Endothelial cell of umbilical vein (primary cell): ENCODE data around the gene MED26. TPM values are rescaled to one million over a fixed set of nuclear protein-coding genes. Genes with fewer than 3 reads are reported as not detected.

ENCODE experiments used
- BruUV-seq: library from RNA; stranded (reverse); fragments of 400-500 nt; replicated peaks from 2 replicates; lab custom pipeline; 2021; lab: Mats Ljungman, UMichigan
- CTCF ChIA-PET: fragments of 300-600, 350-600 bp; sonication (Branson Sonifier 250); formaldehyde crosslinking; loops from one replicate; lab custom pipeline; 2021; ENCODE audit warnings: antibody characterized with exemption, inconsistent platforms; lab: Charles Lee
- POLR2A ChIA-PET: fragments of 300-600, 350-600 bp; sonication (Branson Sonifier 250); formaldehyde crosslinking; loops from one replicate; lab custom pipeline; 2021; ENCODE audit warnings: antibody characterized with exemption, inconsistent platforms; lab: Charles Lee
- DNase-seq: peaks from one replicate; pipeline ENCODE4 v3.0.0-alpha.2; 2011; ENCODE audit warnings: low read depth, low spot score
- FAIRE-seq: peaks from 2 replicates; lab custom pipeline; 2011; peaks lifted over from hg19 to GRCh38; lab: Jason Lieb, UNC
- H2AFZ ChIP-seq: 2 replicates; pipeline ENCODE4 v1.6.0; 2012; ENCODE audit warnings: low read depth, low read length, control low read depth, inconsistent platforms
- H3K27ac ChIP-seq: 2 replicates; pipeline ENCODE4 v1.5.1; 2011; ENCODE audit warnings: low read depth, mild to moderate bottlenecking, control low read depth, low read length, moderate library complexity; ENCODE audit not compliant: insufficient read depth
- H3K27me3 ChIP-seq, 2 experiments: 2 replicates each; pipeline versions ENCODE4 v1.6.0 to v1.6.1; 2011; ENCODE audit warnings: low read length in 2 of 2, mixed read lengths in 1 of 2; ENCODE audit not compliant: control insufficient read depth in 2 of 2, insufficient read depth in 2 of 2
- H3K36me3 ChIP-seq, 2 experiments: 2 replicates in 1 of 2; 3 replicates in 1 of 2; pipeline ENCODE4 v1.5.1; 2011; ENCODE audit warnings: low read length in 2 of 2, mild to moderate bottlenecking in 1 of 2, moderate library complexity in 1 of 2; ENCODE audit not compliant: control insufficient read depth in 2 of 2, insufficient read depth in 2 of 2; ENCODE audit errors: extremely low read depth in 1 of 2
- H3K4me1 ChIP-seq: 3 replicates; pipeline ENCODE4 v1.5.1; 2011; ENCODE audit warnings: mild to moderate bottlenecking, low read length; ENCODE audit not compliant: control insufficient read depth, insufficient read depth; ENCODE audit errors: extremely low read depth
- H3K4me2 ChIP-seq: 2 replicates; pipeline ENCODE4 v1.6.1; 2011; ENCODE audit warnings: low read length, control low read depth, mixed read lengths; ENCODE audit not compliant: insufficient read depth
- H3K4me3 ChIP-seq, 3 experiments: fragments of 200-600 bp in 1 of 3; sonication (generic), shearing (Covaris generic) in 1 of 3; replicated peaks in 1 of 3; 2 replicates each; pipeline ENCODE4 v1.5.1; 2011 to 2016; ENCODE audit warnings: control low read depth in 3 of 3, low read length in 3 of 3, mild to moderate bottlenecking in 2 of 3, inconsistent platforms in 1 of 3, low read depth in 1 of 3, moderate library complexity in 1 of 3; ENCODE audit not compliant: insufficient read depth in 1 of 3
- H3K79me2 ChIP-seq: 2 replicates; pipeline ENCODE4 v1.6.0; 2012; ENCODE audit warnings: low read length, inconsistent platforms; ENCODE audit not compliant: control insufficient read depth, insufficient read depth
- H3K9ac ChIP-seq: replicated peaks from 2 replicates; pipeline ENCODE3; 2011; ENCODE audit warnings: low read length, control low read depth; ENCODE audit not compliant: insufficient read depth; ENCODE audit errors: extremely low read depth
- H3K9me1 ChIP-seq: replicated peaks from 3 replicates; pipeline ENCODE4 v1.6.0; 2011; ENCODE audit warnings: mild to moderate bottlenecking, low read length; ENCODE audit not compliant: control insufficient read depth, insufficient read depth; ENCODE audit errors: extremely low read depth
- H3K9me3 ChIP-seq: replicated peaks from 2 replicates; pipeline ENCODE4 v1.5.1; 2012; ENCODE audit warnings: low read length, inconsistent platforms; ENCODE audit not compliant: control insufficient read depth, insufficient read depth
- H4K20me1 ChIP-seq: replicated peaks from 2 replicates; pipeline ENCODE3; 2011; ENCODE audit warnings: mild to moderate bottlenecking, low read length; ENCODE audit not compliant: control insufficient read depth, insufficient read depth; ENCODE audit errors: extremely low read depth
- CTCF ChIP-seq, 2 donors: IDR thresholded peaks; 1 replicate in 1 of 2; 2 replicates in 1 of 2; pipeline ENCODE4 v1.5.1; 2011; ENCODE audit warnings: low read length in 2 of 2, mild to moderate bottlenecking in 2 of 2, moderate library complexity in 2 of 2, control low read depth in 1 of 2, inconsistent platforms in 1 of 2, low read depth in 1 of 2; ENCODE audit not compliant: insufficient read depth in 1 of 2; ENCODE audit errors: extremely low read depth in 1 of 2
- EZH2 ChIP-seq: IDR thresholded peaks from 2 replicates; pipeline ENCODE4 v1.6.1; 2012; ENCODE audit warnings: borderline replicate concordance, low read depth, mild to moderate bottlenecking, moderate library complexity, low read length, inconsistent platforms; ENCODE audit not compliant: severe bottlenecking
- FOS ChIP-seq: IDR thresholded peaks from 2 replicates; pipeline ENCODE4 v1.6.1; 2011; ENCODE audit warnings: mild to moderate bottlenecking, low read length, moderate library complexity, borderline replicate concordance; ENCODE audit not compliant: insufficient read depth
- GATA2 ChIP-seq: IDR thresholded peaks from 2 replicates; pipeline ENCODE4 v1.7.0; 2011; ENCODE audit warnings: low read depth, mild to moderate bottlenecking, moderate library complexity, mixed read lengths, low read length; ENCODE audit not compliant: insufficient read length, insufficient read depth
- JUN ChIP-seq: IDR thresholded peaks from 2 replicates; pipeline ENCODE4 v1.6.1; 2011; ENCODE audit warnings: borderline replicate concordance, low read depth; ENCODE audit not compliant: insufficient read length, insufficient read depth
- MYC ChIP-seq: IDR thresholded peaks from one replicate; pipeline ENCODE4 v1.6.1; 2011; ENCODE audit warnings: mild to moderate bottlenecking, low read depth, low read length
- POLR2A ChIP-seq: IDR thresholded peaks from 2 replicates; pipeline ENCODE4 v1.6.1; 2012; ENCODE audit warnings: low read depth, mild to moderate bottlenecking, control low read depth, low read length
- POLR2AphosphoS5 ChIP-seq: IDR thresholded peaks from 2 replicates; pipeline ENCODE4 v1.6.1; 2012; ENCODE audit warnings: low read depth, mild to moderate bottlenecking, control low read depth, low read length, moderate library complexity; ENCODE audit not compliant: insufficient read depth
- dilution Hi-C: fragments of 300-500 bp; cut with MboI; formaldehyde crosslinking; loops from one replicate; pipeline ENCODE4 v1.15.0; 2019; ENCODE audit warnings: low sequenced_read_pairs; ENCODE audit not compliant: extremely low pct_ligation_motif_present
- intact Hi-C: fragments of 100-400 bp; cut with micrococcal nuclease; formaldehyde crosslinking; loops from one replicate; pipeline ENCODE4 v1.10.0; 2022
- polyA plus RNA-seq, 4 experiments: library from polyadenylated mRNA; depleted of rRNA in 3 of 4; stranded (reverse) in 3 of 4; unstranded in 1 of 4; fragments of >200 nt; gene quantifications; 2 replicates each; pipeline versions ENCODE4 v1.2.1 to v1.2.3, GENCODE V29; 2011 to 2012; ENCODE audit warnings: missing spikeins in 1 of 4
- total RNA-seq: library from RNA; stranded (reverse); gene quantifications from 2 replicates; pipeline ENCODE4 v1.2.3, GENCODE V29; 2021
- TF ChIP-seq, protein P1 (sequence below): IDR thresholded peaks from 2 replicates; pipeline ENCODE4 v1.6.1; 2011; ENCODE audit not compliant: insufficient read depth, insufficient read length

Gene MED26
- total and polyA plus RNA-seq, 2 donors (not counting 3 experiments of a cell fraction or from before 2014, with no cell fraction given) = 5.6 to 13.4 TPM

DNA sequence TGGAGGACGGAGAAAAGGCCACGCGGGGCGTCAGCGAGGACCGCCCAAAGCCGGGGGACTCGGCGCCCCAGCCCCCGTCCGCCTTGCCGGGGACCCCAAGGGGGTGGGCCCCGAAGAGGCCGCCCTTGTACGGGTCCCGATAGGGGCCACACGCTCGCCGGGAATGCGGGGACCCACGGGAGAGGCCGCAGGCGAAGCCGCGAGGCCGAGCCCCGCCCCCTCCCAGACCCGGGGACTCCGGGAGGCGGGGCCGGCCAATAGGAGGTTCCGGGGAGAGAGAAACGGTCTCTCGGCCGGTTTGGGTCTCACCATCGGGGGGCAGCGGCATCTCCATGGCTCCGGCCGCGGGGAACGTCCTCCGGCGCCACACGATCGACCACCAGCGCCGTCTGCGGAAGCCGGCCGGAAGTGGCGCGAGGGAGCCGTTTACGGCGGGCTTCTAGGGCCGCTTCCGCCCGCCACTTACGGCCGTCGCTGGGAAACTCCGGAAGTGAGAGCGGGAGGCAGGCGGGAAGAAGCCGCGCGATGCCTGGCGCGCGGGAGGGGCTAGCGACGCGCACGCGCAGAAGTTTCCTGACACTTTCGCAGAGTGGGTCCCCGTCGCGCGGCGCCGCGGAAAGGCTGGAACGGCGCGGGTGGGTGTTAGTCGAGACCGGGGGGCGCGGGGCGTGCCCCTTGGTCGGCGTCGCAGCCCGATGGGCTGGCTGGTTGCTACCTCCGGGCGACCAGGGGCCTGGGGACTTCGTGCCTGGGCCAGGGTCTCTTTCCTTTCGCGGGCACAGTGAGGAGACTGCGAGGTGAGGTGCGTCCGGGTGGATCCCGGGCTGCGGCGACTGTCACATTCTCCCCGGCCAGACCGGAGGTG, 85.7 kb downstream of the MED26 start, which contains the start of gene CHERP:
Gene CHERP (minus strand): TSS at position 393 of the 865 bp plus-strand sequence. CDS start 59 bp downstream, at position 334.
- DNase-seq (peak; percentile 93), FAIRE-seq (peak; percentile 96)
- no peak for TF ChIP-seq GATA2
- peak; percentile 91 for TF ChIP-seq POLR2A
- TF ChIP-seq FOS = no peak
- no peak for TF ChIP-seq JUN
- TF ChIP-seq CTCF (IDR thresholded peaks at IDR 0.05; ENCODE audit: extremely low read depth in 1 of 2, insufficient read depth in 1 of 2, low read depth in 1 of 2, low read length in 2 of 2) = no peak
- TF ChIP-seq POLR2AphosphoS5 = peak; percentile 94
- no peak for TF ChIP-seq EZH2
- TF ChIP-seq, protein P1, sequence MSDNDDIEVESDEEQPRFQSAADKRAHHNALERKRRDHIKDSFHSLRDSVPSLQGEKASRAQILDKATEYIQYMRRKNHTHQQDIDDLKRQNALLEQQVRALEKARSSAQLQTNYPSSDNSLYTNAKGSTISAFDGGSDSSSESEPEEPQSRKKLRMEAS = no peak
- TF ChIP-seq MYC = no peak
- dilution Hi-C loops (no loop called here), intact Hi-C loops (loop anchor here (1.0 to 5.0 kb wide), 3 partner anchors 24 to 105 kb away; partner anchors contain the start of gene SLC35E1)
- ChIA-PET CTCF (interaction anchor here (0.8 kb wide), 1 partner anchor 20 kb away, joined by 4 read pairs; no protein-coding TSS in a partner anchor), POLR2A (interaction anchor here (0.6 kb wide), 1 partner anchor 93 kb away, joined by 3 read pairs; no protein-coding TSS in a partner anchor)
- no TSS peak for BruUV-seq
- H2AFZ ChIP-seq = peak within 1 kb of the TSS; percentile 90
- no peaks in the 10 kb centered on the region for H3K9me1 ChIP-seq
- no peaks in the 10 kb centered on the region for H4K20me1 ChIP-seq
- peaks cover 9 to 11% of the 10 kb centered on the region in 2 experiments for H3K36me3 ChIP-seq
- peak within 1 kb of the TSS; percentile 66 to 85 (median 70) for H3K4me3 ChIP-seq
- peak within 1 kb of the TSS; percentile 94 for H3K9ac ChIP-seq
- H3K4me1 ChIP-seq = peaks cover 12% of the 10 kb centered on the region
- H3K27ac ChIP-seq = peak within 1 kb of the TSS; percentile 70
- H3K9me3 ChIP-seq = no peaks in the 10 kb centered on the region
- no peaks in the 10 kb centered on the region for H3K27me3 ChIP-seq
- H3K4me2 ChIP-seq = peak within 1 kb of the TSS; percentile 94
- peaks cover 57% of the 10 kb centered on the region for H3K79me2 ChIP-seq
